HepG2 (cell line): Measurements from ENCODE around the gene EXOC5. TPM values are rescaled to one million over a fixed set of nuclear protein-coding genes. Genes with fewer than 3 reads are reported as not detected.

Experiments used
- ATAC-seq: fragments of 200-7000 bp; cut with Tn5 transposase; 3 replicates; pipeline ENCODE4 v1.9.1; 2020; ENCODE audit warnings: mild to moderate bottlenecking, moderate library complexity
- BruUV-seq: library from RNA; stranded (reverse); fragments of 400-500 nt; replicated peaks from 2 replicates; lab custom pipeline; 2021; lab: Mats Ljungman, UMichigan
- CTCF ChIA-PET: fragments of 300-600 bp; formaldehyde crosslinking; extraction: SDS; loops from one replicate; lab custom pipeline; 2021; ENCODE audit warnings: low total read pairs, inconsistent platforms, low intra/inter-chr PET ratio; lab: Yijun Ruan, JAX
- POLR2A ChIA-PET: fragments of 350-600 bp; sonication (Branson Sonifier 250); formaldehyde crosslinking; loops from one replicate; lab custom pipeline; 2020; ENCODE audit warnings: antibody characterized with exemption, inconsistent platforms; lab: Yijun Ruan, JAX
- DNase-seq: peaks from one replicate; pipeline ENCODE4 v3.0.0-alpha.2; 2015; ENCODE audit warnings: low spot score
- FAIRE-seq: peaks from 3 replicates; lab custom pipeline; 2011; peaks lifted over from hg19 to GRCh38; lab: Jason Lieb, UNC
- H2AFZ ChIP-seq: one replicate; pipeline ENCODE4 v1.6.1; 2011; ENCODE audit warnings: low read length, inconsistent platforms
- H3K27ac ChIP-seq: fragments of 300-600 bp; 3 replicates; pipeline ENCODE4 v1.8.0; 2011; ENCODE audit warnings: mixed run types, mild to moderate bottlenecking, mixed read lengths, low read length, inconsistent platforms; ENCODE audit not compliant: insufficient read depth; ENCODE audit errors: extremely low read length
- H3K27me3 ChIP-seq, 2 experiments: fragments of 200-600 bp in 1 of 2; 2 replicates in 1 of 2; 3 replicates in 1 of 2; pipeline versions ENCODE4 v1.6.0 to v1.8.0; 2011; ENCODE audit warnings: low read length in 2 of 2, mild to moderate bottlenecking in 2 of 2, moderate library complexity in 2 of 2, inconsistent platforms in 1 of 2; ENCODE audit not compliant: insufficient read depth in 2 of 2, control insufficient read depth in 1 of 2
- H3K36me3 ChIP-seq, 2 experiments: fragments of 200-600 bp in 1 of 2; replicated peaks in 1 of 2; 2 replicates in 1 of 2; 3 replicates in 1 of 2; pipeline versions ENCODE4 v1.5.1 to v1.8.0; 2011; ENCODE audit warnings: low read length in 2 of 2, inconsistent platforms in 1 of 2; ENCODE audit not compliant: insufficient read depth in 2 of 2, control insufficient read depth in 1 of 2
- H3K4me1 ChIP-seq: 2 replicates; pipeline ENCODE4 v1.5.1; 2012; ENCODE audit warnings: low read length, inconsistent platforms; ENCODE audit not compliant: insufficient read depth
- H3K4me2 ChIP-seq: 2 replicates; pipeline ENCODE4 v1.6.0; 2011; ENCODE audit warnings: low read depth, low read length, inconsistent platforms
- H3K4me3 ChIP-seq, 3 experiments: fragments of 200-600 bp in 1 of 3; sonication (generic), shearing (Covaris generic) in 1 of 3; replicated peaks in 1 of 3; 2 replicates each; pipeline ENCODE4 v1.5.1; 2011 to 2016; ENCODE audit warnings: low read length in 3 of 3, inconsistent platforms in 2 of 3, low read depth in 2 of 3, mild to moderate bottlenecking in 2 of 3, control low read depth in 1 of 3, mixed read lengths in 1 of 3; ENCODE audit not compliant: insufficient read depth in 1 of 3
- H3K79me2 ChIP-seq: one replicate; pipeline ENCODE4 v1.6.1; 2011; ENCODE audit warnings: low read length, inconsistent platforms; ENCODE audit not compliant: insufficient read depth
- H3K9ac ChIP-seq: 2 replicates; pipeline ENCODE4 v1.6.0; 2011; ENCODE audit warnings: mild to moderate bottlenecking, low read depth, low read length, inconsistent platforms; ENCODE audit not compliant: insufficient read depth
- H3K9me3 ChIP-seq: 2 replicates; pipeline ENCODE4 v1.5.1; 2012; ENCODE audit warnings: mild to moderate bottlenecking, low read length
- H4K20me1 ChIP-seq: 2 replicates; pipeline ENCODE4 v1.6.0; 2011; ENCODE audit warnings: inconsistent platforms, mild to moderate bottlenecking, low read length, moderate library complexity; ENCODE audit not compliant: insufficient read depth
- AGO1 ChIP-seq: fragments of 200-400 bp; formaldehyde crosslinking; IDR thresholded peaks from 2 replicates; pipeline ENCODE4 v1.6.1; 2017; ENCODE audit warnings: mild to moderate bottlenecking, low read depth, low read length, moderate library complexity; ENCODE audit not compliant: poor library complexity, severe bottlenecking
- ARNT ChIP-seq: fragments of 450-650 bp; IDR thresholded peaks from 2 replicates; pipeline ENCODE4 v1.6.1; 2017
- ARNTL ChIP-seq: sonication (generic); formaldehyde crosslinking; IDR thresholded peaks from 2 replicates; pipeline ENCODE4 v1.4.0; 2020; ENCODE audit warnings: mild to moderate bottlenecking, missing genetic modification reagents
- CSRNP1 ChIP-seq: sonication (generic); formaldehyde crosslinking; IDR thresholded peaks from 2 replicates; pipeline ENCODE4 v1.8.1; 2023; ENCODE audit warnings: mild to moderate bottlenecking, missing genetic modification reagents
- GRHL1 ChIP-seq: sonication (generic); formaldehyde crosslinking; conservative IDR thresholded peaks from 2 replicates; pipeline ENCODE4 v1.8.0; 2022; ENCODE audit warnings: missing genetic modification reagents
- HINFP ChIP-seq: sonication (generic); formaldehyde crosslinking; IDR thresholded peaks from 2 replicates; pipeline ENCODE4 v1.4.0; 2020; ENCODE audit warnings: low read depth, mild to moderate bottlenecking, missing genetic modification reagents
- KDM5B ChIP-seq: sonication (generic); formaldehyde crosslinking; IDR thresholded peaks from 2 replicates; pipeline ENCODE4 v1.4.0; 2020; ENCODE audit warnings: missing genetic modification reagents, mild to moderate bottlenecking, borderline replicate concordance
- NPAS2 ChIP-seq: sonication (generic); formaldehyde crosslinking; IDR thresholded peaks from 2 replicates; pipeline ENCODE4 v1.8.0; 2022; ENCODE audit warnings: mild to moderate bottlenecking, missing genetic modification reagents, borderline replicate concordance
- ONECUT2 ChIP-seq: sonication (generic); formaldehyde crosslinking; IDR thresholded peaks from 2 replicates; pipeline ENCODE4 v1.4.0; 2020; ENCODE audit warnings: missing genetic modification reagents
- SETDB1 ChIP-seq: sonication (generic); formaldehyde crosslinking; IDR thresholded peaks from 2 replicates; pipeline ENCODE4 v1.5.1; 2020; ENCODE audit warnings: missing genetic modification reagents, mild to moderate bottlenecking, borderline replicate concordance
- STAG1 ChIP-seq: sonication (generic); formaldehyde crosslinking; IDR thresholded peaks from 2 replicates; pipeline ENCODE4 v1.4.0; 2020; ENCODE audit warnings: missing genetic modification reagents
- TBP ChIP-seq: sonication (generic); formaldehyde crosslinking; IDR thresholded peaks from 2 replicates; pipeline ENCODE4 v1.5.0; 2020; ENCODE audit warnings: missing genetic modification reagents
- ZNF101 ChIP-seq: sonication (generic); formaldehyde crosslinking; IDR thresholded peaks from 2 replicates; pipeline ENCODE4 v1.4.0; 2020; ENCODE audit warnings: mild to moderate bottlenecking, low read depth, missing genetic modification reagents, borderline replicate concordance
- ZNF124 ChIP-seq: sonication (generic); formaldehyde crosslinking; IDR thresholded peaks from 2 replicates; pipeline ENCODE4 v1.4.0; 2020; ENCODE audit warnings: missing genetic modification reagents
- ZNF207 ChIP-seq: fragments of 450-650 bp; IDR thresholded peaks from 2 replicates; pipeline ENCODE4 v1.6.1; 2016; ENCODE audit warnings: antibody characterized with exemption, borderline replicate concordance
- ZNF329 ChIP-seq: sonication (generic); formaldehyde crosslinking; IDR thresholded peaks from 2 replicates; pipeline ENCODE4 v1.9.0; 2021; ENCODE audit warnings: low read depth, mild to moderate bottlenecking, missing genetic modification reagents
- ZNF432 ChIP-seq: sonication (generic); formaldehyde crosslinking; IDR thresholded peaks from 2 replicates; pipeline ENCODE4 v1.5.0; 2020; ENCODE audit warnings: missing genetic modification reagents, mild to moderate bottlenecking, borderline replicate concordance
- ZNF776 ChIP-seq: sonication (generic); formaldehyde crosslinking; IDR thresholded peaks from 2 replicates; pipeline ENCODE4 v1.4.0; 2020; ENCODE audit warnings: mild to moderate bottlenecking, missing genetic modification reagents
- ZNF878 ChIP-seq: sonication (generic); formaldehyde crosslinking; IDR thresholded peaks from 2 replicates; pipeline ENCODE4 v1.8.1; 2023; ENCODE audit warnings: mild to moderate bottlenecking, missing genetic modification reagents, moderate library complexity
- ZSCAN12 ChIP-seq: sonication (generic); formaldehyde crosslinking; IDR thresholded peaks from 2 replicates; pipeline ENCODE4 v1.9.0; 2021; ENCODE audit warnings: mild to moderate bottlenecking, missing genetic modification reagents
- WGBS: methylation state at CpG from one replicate; pipeline ENCODE4 v1.1.6; 2017; ENCODE audit warnings: low lambda C conversion rate; 5-methylcytosine and 5-hydroxymethylcytosine counted together
- in situ Hi-C: cut with HindIII; loops from 2 replicates; pipeline ENCODE4 v1.10.0; 2017; ENCODE audit warnings: low pct_unique_long_range_greater_than_20kb; ENCODE audit not compliant: extremely low pct_ligation_motif_present
- intact Hi-C: fragments of 100-400 bp; cut with micrococcal nuclease; formaldehyde crosslinking; loops from one replicate; pipeline ENCODE4 v1.10.0; 2022; ENCODE audit not compliant: unreplicated experiment
- polyA plus RNA-seq, 8 experiments: library from polyadenylated mRNA; depleted of rRNA in 3 of 8; stranded (reverse) in 7 of 8; unstranded in 1 of 8; fragments of >200 nt; fragmentation: Illumina TruSeq in 4 of 8; extraction: Trizol in 4 of 8; gene quantifications; 2 replicates each; pipeline versions ENCODE4 v1.2.1 to v1.2.3, GENCODE V29; 2011 to 2016; ENCODE audit warnings: low read depth in 4 of 8, missing spikeins in 1 of 8, mixed read lengths in 1 of 8; ENCODE audit not compliant: insufficient read depth in 1 of 8
- total RNA-seq, 5 experiments: library from RNA; depleted of rRNA; stranded (reverse); fragments of >200 nt; fragmentation: Illumina TruSeq; extraction: Trizol; gene quantifications; 2 replicates each; pipeline ENCODE4 v1.2.3, GENCODE V29; 2016; ENCODE audit warnings: low read depth in 1 of 5

The EXOC5 gene
- total and polyA plus RNA-seq, 2 of the 13 experiments (the other 11 are each of a cell fraction or from before 2014, with no cell fraction given): 15.1 to 43.8 TPM

GRCh38 chr14:57171363-57171762 lies 97.3 kb downstream of the EXOC5 start (continued):
- TF ChIP-seq STAG1 (CRISPR knock-in tag): no peak

GRCh38 chr14:57169901-57170300 lies 98.8 kb downstream of the EXOC5 start:
- POLR2A ChIA-PET: no interaction called here
- FAIRE-seq (no peak), DNase-seq (no peak)
- in situ Hi-C loops: no loop called here
- H3K9me3 ChIP-seq: no peaks in the 10 kb centered on the region
- no peak overlapping the region for H3K9ac ChIP-seq
- no peak overlapping the region for H2AFZ ChIP-seq
- TF ChIP-seq TBP (CRISPR knock-in tag): no peak
- TF ChIP-seq SETDB1 (CRISPR knock-in tag): no peak
- TF ChIP-seq ZNF878 (CRISPR knock-in tag): no peak
- TF ChIP-seq GRHL1 (CRISPR knock-in tag): no peak
- TF ChIP-seq ZSCAN12: no peak
- no peak for TF ChIP-seq ZNF207
- TF ChIP-seq CSRNP1 (CRISPR knock-in tag): no peak
- TF ChIP-seq ARNT: no peak
- no peak for TF ChIP-seq ZNF432 (CRISPR knock-in tag)
- TF ChIP-seq ONECUT2 (CRISPR knock-in tag): no peak
- no peak for TF ChIP-seq HINFP (CRISPR knock-in tag)
- no peak for TF ChIP-seq AGO1
- TF ChIP-seq ZNF124 (CRISPR knock-in tag): no peak
- TF ChIP-seq KDM5B (CRISPR knock-in tag): no peak
- no peak for TF ChIP-seq ZNF329 (CRISPR knock-in tag)
- no peak for TF ChIP-seq NPAS2 (CRISPR knock-in tag)
- no peak for TF ChIP-seq ZNF776
- no peak for TF ChIP-seq ZNF101 (CRISPR knock-in tag)
- TF ChIP-seq ARNTL (CRISPR knock-in tag): no peak
- TF ChIP-seq, all 625 proteins: peak for 0
- H3K27ac ChIP-seq: no peak overlapping the region
- H3K79me2 ChIP-seq: no peaks in the 10 kb centered on the region
- under 1% methylated on average over 3 of the region's 3 CpGs for WGBS
- no peak overlapping the region for H3K4me2 ChIP-seq
- intact Hi-C loops: no loop called here
- ATAC-seq: no peak
- CTCF ChIA-PET: no interaction called here
- H3K27me3 ChIP-seq: no peaks in the 10 kb centered on the region
- H4K20me1 ChIP-seq: no peaks in the 10 kb centered on the region
- no TSS peak for BruUV-seq
- H3K4me3 ChIP-seq: no peak overlapping the region
- no peaks in the 10 kb centered on the region for H3K4me1 ChIP-seq
- H3K36me3 ChIP-seq: no peaks in the 10 kb centered on the region
